ENCODE results near the gene KCNIP4. TPM values are rescaled to one million over a fixed set of nuclear protein-coding genes. Genes with fewer than 3 reads are reported as not detected.

The KCNIP4 gene
- total and polyA plus RNA-seq, 4 donors, result 12.5 to 74.2 (median 54.5) TPM

DNA sequence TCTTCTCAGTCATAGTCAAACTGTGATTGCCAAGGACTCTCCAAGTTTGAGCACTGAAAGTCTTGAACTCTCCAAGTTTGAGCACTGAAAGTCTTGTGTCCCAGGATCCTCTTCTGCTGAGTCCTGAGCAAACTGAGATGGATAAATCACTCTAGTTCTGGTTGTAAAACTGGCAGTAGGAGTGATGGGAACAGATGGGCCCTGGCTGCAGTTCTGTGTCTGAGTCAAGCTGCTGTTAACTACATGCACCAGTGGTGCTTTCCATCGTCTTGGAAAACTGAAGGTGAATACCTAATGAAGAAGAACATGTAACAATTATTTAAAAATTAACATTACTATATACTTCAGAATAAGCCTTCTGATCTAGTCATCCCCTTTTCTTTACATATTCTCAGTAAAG, 27.6 kb upstream of the KCNIP4 start:
- DNase-seq (ENCODE audit: low read depth in 4 of 6, low spot score in 6 of 6), result no peak

DNA sequence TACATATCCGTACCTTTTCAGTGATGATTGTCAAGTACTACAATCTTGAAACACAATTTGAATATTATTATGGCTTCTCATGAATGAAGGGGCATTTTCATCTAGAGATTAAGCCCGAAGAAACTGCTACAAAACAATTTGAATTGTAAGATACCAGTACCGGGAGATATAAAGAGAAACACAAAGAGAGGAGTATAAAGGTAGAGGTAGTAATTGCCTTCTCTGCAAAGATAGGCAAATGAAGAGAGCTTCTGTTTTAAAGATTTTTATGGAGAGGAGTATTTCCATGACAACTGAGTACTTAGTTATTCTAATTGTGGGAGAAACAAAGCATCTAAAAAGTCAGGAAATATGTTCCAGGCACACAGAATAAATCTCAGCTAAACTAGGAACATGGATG, 25.3 kb upstream of the KCNIP4 start:
- WGBS (ENCODE audit: insufficient coverage), result no CpG with 5 or more reads among the region's 3 CpGs
- DNase-seq (ENCODE audit: low read depth in 4 of 6, low spot score in 6 of 6), result no peak
- no peak overlapping the region for H3K4me3 ChIP-seq (ENCODE audit: low read depth, low read length)
- no peak overlapping the region for H3K27ac ChIP-seq (ENCODE audit: low read depth, low read length)
- no peaks in the 10 kb centered on the region for H3K9me3 ChIP-seq (ENCODE audit: control insufficient read depth, insufficient read depth, low read length)
- no peaks in the 10 kb centered on the region for H3K36me3 ChIP-seq (ENCODE audit: control insufficient read depth, insufficient read depth, low read length)
- H3K4me1 ChIP-seq (ENCODE audit: control insufficient read depth, insufficient read depth, low read length), result no peaks in the 10 kb centered on the region
- H3K27me3 ChIP-seq (ENCODE audit: control insufficient read depth, insufficient read depth, low read length), result no peaks in the 10 kb centered on the region

More for the DNA sequence above, 27.6 kb upstream of the KCNIP4 start:
- H3K27me3 ChIP-seq (ENCODE audit: control insufficient read depth, insufficient read depth, low read length), result no peaks in the 10 kb centered on the region
- H3K9me3 ChIP-seq (ENCODE audit: control insufficient read depth, insufficient read depth, low read length), result no peaks in the 10 kb centered on the region
- H3K27ac ChIP-seq (ENCODE audit: low read depth, low read length), result no peak overlapping the region
- no peaks in the 10 kb centered on the region for H3K4me1 ChIP-seq (ENCODE audit: control insufficient read depth, insufficient read depth, low read length)
- WGBS (ENCODE audit: insufficient coverage), result no CpG with 5 or more reads among the region's 1 CpG
- H3K36me3 ChIP-seq (ENCODE audit: control insufficient read depth, insufficient read depth, low read length), result no peaks in the 10 kb centered on the region
- no peak overlapping the region for H3K4me3 ChIP-seq (ENCODE audit: low read depth, low read length)

DNA sequence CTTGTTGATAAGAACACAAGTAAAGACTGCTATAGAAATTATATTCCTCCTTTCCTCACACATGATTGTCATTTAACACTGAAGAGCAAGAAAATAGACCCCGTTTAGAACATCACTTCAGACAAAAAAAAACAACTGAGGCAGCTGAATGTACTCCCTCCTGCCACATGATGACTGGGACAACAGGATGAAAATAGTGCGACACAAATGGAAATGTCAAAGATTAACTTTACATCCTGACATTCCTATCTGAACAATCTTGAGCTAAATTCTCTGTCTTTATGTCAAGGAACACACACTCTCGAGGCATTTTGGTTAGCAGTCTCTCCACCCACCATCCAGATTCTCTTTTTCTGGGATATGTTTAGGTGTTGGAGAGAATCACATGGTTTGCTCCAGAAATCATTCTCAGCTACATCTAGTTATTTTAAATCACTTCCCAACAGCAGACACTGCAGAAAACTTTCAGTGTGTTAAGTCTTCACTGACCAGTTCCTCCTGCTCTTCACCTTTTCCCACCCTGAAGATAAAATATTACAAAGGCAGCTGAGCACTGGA, 16.3 kb upstream of the KCNIP4 start:
- no peaks in the 10 kb centered on the region for H3K27me3 ChIP-seq (ENCODE audit: control insufficient read depth, insufficient read depth, low read length)
- no CpG with 5 or more reads among the region's 3 CpGs for WGBS (ENCODE audit: insufficient coverage)
- no peak overlapping the region for H3K27ac ChIP-seq (ENCODE audit: low read depth, low read length)
- DNase-seq (ENCODE audit: low read depth in 4 of 6, low spot score in 6 of 6), result no peak
- no peaks in the 10 kb centered on the region for H3K36me3 ChIP-seq (ENCODE audit: control insufficient read depth, insufficient read depth, low read length)
- H3K4me1 ChIP-seq (ENCODE audit: control insufficient read depth, insufficient read depth, low read length), result no peaks in the 10 kb centered on the region
- H3K9me3 ChIP-seq (ENCODE audit: control insufficient read depth, insufficient read depth, low read length), result no peaks in the 10 kb centered on the region
- no peak overlapping the region for H3K4me3 ChIP-seq (ENCODE audit: low read depth, low read length)

DNA sequence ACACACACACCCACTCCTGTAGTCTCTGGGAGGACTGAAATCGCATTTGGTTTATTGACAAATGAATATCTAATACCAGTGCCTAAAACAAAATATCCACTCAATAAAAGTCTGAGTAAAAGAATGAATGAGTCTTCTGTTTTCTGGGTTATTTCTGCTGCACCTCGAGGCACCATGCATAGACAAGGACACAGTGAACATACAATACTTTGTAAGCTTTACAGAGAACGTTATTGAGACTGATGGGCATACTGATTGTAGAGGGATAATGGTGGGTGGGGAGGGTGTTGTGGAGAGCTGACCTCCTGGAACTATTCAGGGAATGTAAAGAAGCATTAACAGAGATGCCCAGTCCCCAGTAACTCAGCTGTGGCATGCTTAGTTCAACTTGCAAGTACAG, 14.1 kb upstream of the KCNIP4 start:
- no CpG with 5 or more reads among the region's 3 CpGs for WGBS (ENCODE audit: insufficient coverage)
- Histone ChIP-seq H3K27me3 (ENCODE audit: control insufficient read depth, insufficient read depth, low read length) (no peaks in the 10 kb centered on the region), H3K4me3 (ENCODE audit: low read depth, low read length) (no peak overlapping the region), H3K36me3 (ENCODE audit: control insufficient read depth, insufficient read depth, low read length) (no peaks in the 10 kb centered on the region), H3K4me1 (ENCODE audit: control insufficient read depth, insufficient read depth, low read length) (no peaks in the 10 kb centered on the region), H3K27ac (ENCODE audit: low read depth, low read length) (no peak overlapping the region), H3K9me3 (ENCODE audit: control insufficient read depth, insufficient read depth, low read length) (no peaks in the 10 kb centered on the region)
- DNase-seq (ENCODE audit: low read depth in 4 of 6, low spot score in 6 of 6), result no peak

DNA sequence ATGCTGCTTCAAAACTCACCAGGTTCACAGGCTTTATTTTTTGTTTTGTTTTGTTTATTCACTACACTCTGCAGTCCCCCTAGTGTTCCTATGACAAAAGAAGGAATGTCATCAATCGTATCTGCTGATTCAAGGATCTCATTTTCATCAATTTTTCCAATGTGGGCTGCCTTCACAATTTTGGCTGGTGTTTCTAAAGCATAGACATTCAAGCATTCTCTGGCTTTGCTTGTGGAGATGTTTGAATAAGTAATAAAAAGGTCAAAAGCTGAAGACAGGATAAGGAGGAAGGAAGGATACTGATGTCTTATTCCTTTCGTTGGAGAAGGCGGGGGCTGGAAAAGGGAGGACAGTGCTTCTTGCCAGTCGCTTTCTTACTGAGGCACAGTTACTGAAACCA, 12.2 kb upstream of the KCNIP4 start:
- Histone ChIP-seq H3K27me3 (ENCODE audit: control insufficient read depth, insufficient read depth, low read length) (no peaks in the 10 kb centered on the region), H3K9me3 (ENCODE audit: control insufficient read depth, insufficient read depth, low read length) (no peaks in the 10 kb centered on the region), H3K4me3 (ENCODE audit: low read depth, low read length) (no peak overlapping the region), H3K4me1 (ENCODE audit: control insufficient read depth, insufficient read depth, low read length) (no peaks in the 10 kb centered on the region), H3K27ac (ENCODE audit: low read depth, low read length) (no peak overlapping the region), H3K36me3 (ENCODE audit: control insufficient read depth, insufficient read depth, low read length) (no peaks in the 10 kb centered on the region)
- DNase-seq (ENCODE audit: low read depth in 4 of 6, low spot score in 6 of 6), result no peak
- WGBS (ENCODE audit: insufficient coverage), result 78% methylated on average over 2 of the region's 4 CpGs

DNA sequence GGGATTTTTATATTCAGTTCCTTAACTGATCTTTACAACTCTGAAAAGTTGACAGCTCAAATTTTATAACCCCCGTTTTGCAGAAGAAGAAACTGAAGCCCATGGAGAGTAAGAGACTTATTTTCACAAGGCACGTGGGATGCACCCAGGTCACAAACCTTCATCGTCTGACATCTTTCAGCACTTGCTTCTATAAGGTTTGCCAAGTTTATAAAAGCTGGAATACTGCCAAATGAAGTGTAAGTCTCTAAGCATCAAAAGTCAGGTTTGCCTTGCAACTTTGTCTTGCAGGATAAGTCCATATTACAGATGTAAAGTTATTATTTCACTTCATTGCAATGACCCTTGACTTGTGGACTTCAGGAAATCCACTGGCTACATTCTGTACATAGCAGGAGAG, 6.3 kb upstream of the KCNIP4 start:
- Histone ChIP-seq H3K9me3 (ENCODE audit: control insufficient read depth, insufficient read depth, low read length) (no peaks in the 10 kb centered on the region), H3K4me3 (ENCODE audit: low read depth, low read length) (no peak overlapping the region), H3K4me1 (ENCODE audit: control insufficient read depth, insufficient read depth, low read length) (no peaks in the 10 kb centered on the region), H3K36me3 (ENCODE audit: control insufficient read depth, insufficient read depth, low read length) (no peaks in the 10 kb centered on the region), H3K27ac (ENCODE audit: low read depth, low read length) (no peak overlapping the region), H3K27me3 (ENCODE audit: control insufficient read depth, insufficient read depth, low read length) (no peaks in the 10 kb centered on the region)
- peak in 1 of 6 donors; percentile 14 for DNase-seq (ENCODE audit: low read depth in 4 of 6, low spot score in 6 of 6)
- no CpG with 5 or more reads among the region's 3 CpGs for WGBS (ENCODE audit: insufficient coverage)

DNA sequence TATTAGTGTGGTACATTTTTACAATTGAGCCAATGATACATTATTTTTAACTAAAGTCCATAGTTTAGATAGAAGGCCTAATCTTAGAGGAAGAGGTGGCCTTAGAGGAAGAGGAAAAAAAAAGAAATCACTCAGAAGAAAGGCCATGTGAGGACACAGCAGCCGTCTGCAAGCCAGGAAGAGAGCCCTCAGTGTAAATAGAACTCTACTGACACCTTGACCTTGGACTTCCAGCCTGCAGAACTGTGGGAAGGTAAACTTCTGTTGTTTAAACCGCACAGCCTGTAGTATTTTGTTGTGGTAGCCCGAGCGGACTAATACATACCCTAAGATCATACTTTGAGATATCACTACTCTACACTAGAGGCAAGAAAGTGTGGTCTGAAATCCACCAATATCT, 5.1 kb upstream of the KCNIP4 start:
- DNase-seq (ENCODE audit: low read depth in 4 of 6, low spot score in 6 of 6), result no peak
- Histone ChIP-seq H3K27me3 (ENCODE audit: control insufficient read depth, insufficient read depth, low read length) (peaks cover 5% of the 10 kb centered on the region), H3K27ac (ENCODE audit: low read depth, low read length) (no peak overlapping the region), H3K36me3 (ENCODE audit: control insufficient read depth, insufficient read depth, low read length) (no peaks in the 10 kb centered on the region), H3K4me1 (ENCODE audit: control insufficient read depth, insufficient read depth, low read length) (peaks cover 6% of the 10 kb centered on the region), H3K4me3 (ENCODE audit: low read depth, low read length) (no peak overlapping the region), H3K9me3 (ENCODE audit: control insufficient read depth, insufficient read depth, low read length) (no peaks in the 10 kb centered on the region)
- WGBS (ENCODE audit: insufficient coverage), result 100% methylated on average over 1 of the region's 4 CpGs

DNA sequence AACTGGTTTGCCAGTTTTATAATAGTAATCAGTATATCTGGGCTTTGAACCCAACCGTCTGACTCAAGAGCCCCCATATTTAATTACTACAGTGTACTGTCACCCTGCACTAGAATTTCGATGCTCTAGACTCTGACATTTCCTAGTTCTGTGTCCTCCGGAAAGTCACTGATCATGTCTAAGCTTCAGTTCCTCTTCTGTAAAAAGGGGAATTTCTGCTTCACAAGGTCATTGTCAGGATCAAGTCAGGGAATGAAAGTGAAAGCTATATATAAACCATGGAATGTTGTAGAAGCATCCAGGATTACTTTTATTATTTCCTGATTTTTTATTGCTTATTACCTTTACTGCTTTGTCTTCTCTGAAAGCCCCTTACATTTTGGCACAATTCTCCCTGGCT, 4.0 kb upstream of the KCNIP4 start:
- H3K4me3 ChIP-seq (ENCODE audit: low read depth, low read length), result no peak overlapping the region
- H3K27me3 ChIP-seq (ENCODE audit: control insufficient read depth, insufficient read depth, low read length), result peaks cover 10% of the 10 kb centered on the region
- WGBS (ENCODE audit: insufficient coverage), result no CpG with 5 or more reads among the region's 3 CpGs
- H3K9me3 ChIP-seq (ENCODE audit: control insufficient read depth, insufficient read depth, low read length), result no peaks in the 10 kb centered on the region
- DNase-seq (ENCODE audit: low read depth in 4 of 6, low spot score in 6 of 6), result no peak
- H3K27ac ChIP-seq (ENCODE audit: low read depth, low read length), result no peak overlapping the region
- no peaks in the 10 kb centered on the region for H3K36me3 ChIP-seq (ENCODE audit: control insufficient read depth, insufficient read depth, low read length)
- H3K4me1 ChIP-seq (ENCODE audit: control insufficient read depth, insufficient read depth, low read length), result peaks cover 11% of the 10 kb centered on the region

DNA sequence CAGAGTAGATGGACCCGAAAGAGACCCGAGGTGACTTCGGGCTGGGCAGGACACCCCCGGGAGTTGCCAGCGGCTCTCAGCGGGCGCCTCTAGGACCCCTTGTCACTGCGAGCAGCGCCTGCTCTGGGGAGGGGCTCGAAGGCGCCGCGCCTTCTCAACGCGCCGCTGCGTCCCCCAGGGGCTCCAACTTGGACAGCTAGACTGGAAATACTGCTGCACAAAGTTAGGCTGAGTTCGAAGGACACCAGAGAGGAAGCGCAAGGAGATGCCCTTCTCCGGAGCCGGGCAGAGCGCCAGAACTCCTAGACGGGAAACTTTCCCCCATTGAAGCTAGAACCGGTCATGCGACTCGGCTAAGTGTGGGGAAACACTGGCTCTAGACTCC, 493 bp upstream of the KCNIP4 start:
- H3K27me3 ChIP-seq (ENCODE audit: control insufficient read depth, insufficient read depth, low read length), result peaks cover 17% of the 10 kb centered on the region
- peaks cover 11% of the 10 kb centered on the region for H3K4me1 ChIP-seq (ENCODE audit: control insufficient read depth, insufficient read depth, low read length)
- WGBS (ENCODE audit: insufficient coverage), result 4% methylated on average over 26 of the region's 26 CpGs
- H3K36me3 ChIP-seq (ENCODE audit: control insufficient read depth, insufficient read depth, low read length), result no peaks in the 10 kb centered on the region
- H3K9me3 ChIP-seq (ENCODE audit: control insufficient read depth, insufficient read depth, low read length), result no peaks in the 10 kb centered on the region
- DNase-seq (ENCODE audit: low read depth in 4 of 6, low spot score in 6 of 6), result peak in 2 of 6 donors; percentile 7 to 49
- H3K27ac ChIP-seq (ENCODE audit: low read depth, low read length), result no peak overlapping the region
- H3K4me3 ChIP-seq (ENCODE audit: low read depth, low read length), result peak overlapping the region; percentile 45

DNA sequence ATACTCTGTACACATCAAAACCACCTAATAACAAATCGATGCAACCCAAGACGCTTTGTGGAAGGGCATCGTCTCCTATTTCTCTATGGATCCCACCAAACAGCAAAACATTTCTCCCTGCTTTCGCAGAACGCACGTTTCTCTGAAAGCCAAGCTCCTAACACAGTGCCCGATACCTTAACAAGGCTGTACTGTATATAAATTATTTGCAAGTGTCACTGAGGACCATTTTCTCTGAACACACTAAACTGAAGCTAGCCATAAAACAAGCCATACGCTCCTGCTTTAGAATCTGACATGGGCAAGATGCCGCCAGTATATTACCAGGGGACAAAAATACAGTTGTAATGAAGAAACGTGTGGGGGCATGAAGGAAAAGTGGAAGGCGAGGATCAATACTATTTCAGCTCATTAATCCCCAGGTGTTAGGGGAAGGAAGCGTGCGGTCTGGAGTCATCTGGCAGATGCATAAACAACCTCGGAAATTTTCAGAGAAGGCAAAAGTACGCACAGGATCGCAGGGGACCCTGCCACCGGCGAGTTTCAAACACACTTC, 703 bp downstream of the KCNIP4 start:
- 12% methylated on average over 8 of the region's 18 CpGs for WGBS (ENCODE audit: insufficient coverage)
- H3K27me3 ChIP-seq (ENCODE audit: control insufficient read depth, insufficient read depth, low read length), result peaks cover 17% of the 10 kb centered on the region
- H3K9me3 ChIP-seq (ENCODE audit: control insufficient read depth, insufficient read depth, low read length), result no peaks in the 10 kb centered on the region
- peaks cover 11% of the 10 kb centered on the region for H3K4me1 ChIP-seq (ENCODE audit: control insufficient read depth, insufficient read depth, low read length)
- H3K36me3 ChIP-seq (ENCODE audit: control insufficient read depth, insufficient read depth, low read length), result no peaks in the 10 kb centered on the region
- peak in 3 of 6 donors; percentile 9 to 56 (median 19) for DNase-seq (ENCODE audit: low read depth in 4 of 6, low spot score in 6 of 6)
- peak overlapping the region; percentile 45 for H3K4me3 ChIP-seq (ENCODE audit: low read depth, low read length)
- H3K27ac ChIP-seq (ENCODE audit: low read depth, low read length), result no peak overlapping the region

Measured in spinal cord (tissue), 10 donors.